Measurements from ENCODE around the gene CHST1. TPM values are rescaled to one million over a fixed set of nuclear protein-coding genes. Genes with fewer than 3 reads are reported as not detected.

CHST1 gene
- polyA plus RNA-seq, 3 donors, result not detected

DNA sequence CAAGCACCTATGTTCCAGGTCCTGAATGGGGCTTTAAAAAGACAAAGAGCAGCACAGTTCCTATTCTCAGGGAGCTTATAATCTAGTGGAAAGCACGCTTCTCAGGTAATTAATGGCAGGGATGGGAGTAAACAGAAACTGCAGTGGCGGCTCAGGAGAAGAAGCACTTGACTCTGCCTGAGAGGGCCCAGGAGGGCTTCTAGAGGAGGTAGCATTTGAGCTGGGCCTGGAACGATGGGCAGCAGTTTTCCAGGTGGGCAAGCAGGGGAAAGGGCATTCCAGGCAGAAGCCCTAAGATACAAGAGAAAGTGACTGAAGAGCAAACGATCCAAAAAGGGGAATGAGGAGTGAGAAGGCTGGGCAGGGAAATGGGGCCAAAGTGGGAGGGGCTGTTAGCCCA lies 37.1 kb upstream of the CHST1 start:
- Histone ChIP-seq H3K27me3 (ENCODE audit: control insufficient read depth in 2 of 2, insufficient read depth in 2 of 2, low read length in 2 of 2) (peaks cover 0 to 3% of the 10 kb centered on the region in 2 donors), H3K79me2 (ENCODE audit: insufficient read depth, low read length) (no peaks in the 10 kb centered on the region), H3K4me2 (replicated peaks; ENCODE audit: extremely low read depth, low read length, poor library complexity, severe bottlenecking) (no peak overlapping the region), H4K20me1 (ENCODE audit: insufficient read depth, low read length) (no peaks in the 10 kb centered on the region), H3K27ac (ENCODE audit: low read depth in 1 of 2, low read length in 2 of 2) (no peak overlapping the region), H2AFZ (ENCODE audit: insufficient read depth, low read depth, low read length, poor library complexity, severe bottlenecking) (no peak overlapping the region), H3K36me3 (replicated peaks in 1 of 2; ENCODE audit: control insufficient read depth in 1 of 2, insufficient read depth in 2 of 2, low read length in 2 of 2) (no peaks in the 10 kb centered on the region), H3K9ac (ENCODE audit: insufficient read depth, low read length, poor library complexity, severe bottlenecking) (no peak overlapping the region), H3K9me3 (replicated peaks in 1 of 2; ENCODE audit: control insufficient read depth in 1 of 2, insufficient read depth in 1 of 2, low read length in 2 of 2) (no peaks in the 10 kb centered on the region), H3K4me1 (ENCODE audit: control insufficient read depth in 1 of 2, insufficient read depth in 2 of 2, low read length in 2 of 2) (no peaks in the 10 kb centered on the region), H3K4me3 (replicated peaks in 1 of 3; ENCODE audit: low read depth in 2 of 3, low read length in 3 of 3) (no peak overlapping the region)
- Mint-ChIP-seq H3K9me3 (peaks cover 0 to 2% (median 0%) of the 10 kb centered on the region in 7 donors), H3K36me3 (no peaks in the 10 kb centered on the region), H3K27ac (no peak overlapping the region), H3K27me3 (ENCODE audit: low read depth in 3 of 3) (peaks cover 6 to 18% (median 15%) of the 10 kb centered on the region in 3 donors), H3K4me1 (no peaks in the 10 kb centered on the region), H3K4me3 (no peak overlapping the region)
- TF ChIP-seq CTCF (IDR thresholded peaks at IDR 0.05), result no peak
- WGBS (ENCODE audit: insufficient coverage), result 89% methylated on average over 4 of the region's 4 CpGs
- DNase-seq, result no peak
- intact Hi-C loops (cut with micrococcal nuclease), result no loop called here

DNA sequence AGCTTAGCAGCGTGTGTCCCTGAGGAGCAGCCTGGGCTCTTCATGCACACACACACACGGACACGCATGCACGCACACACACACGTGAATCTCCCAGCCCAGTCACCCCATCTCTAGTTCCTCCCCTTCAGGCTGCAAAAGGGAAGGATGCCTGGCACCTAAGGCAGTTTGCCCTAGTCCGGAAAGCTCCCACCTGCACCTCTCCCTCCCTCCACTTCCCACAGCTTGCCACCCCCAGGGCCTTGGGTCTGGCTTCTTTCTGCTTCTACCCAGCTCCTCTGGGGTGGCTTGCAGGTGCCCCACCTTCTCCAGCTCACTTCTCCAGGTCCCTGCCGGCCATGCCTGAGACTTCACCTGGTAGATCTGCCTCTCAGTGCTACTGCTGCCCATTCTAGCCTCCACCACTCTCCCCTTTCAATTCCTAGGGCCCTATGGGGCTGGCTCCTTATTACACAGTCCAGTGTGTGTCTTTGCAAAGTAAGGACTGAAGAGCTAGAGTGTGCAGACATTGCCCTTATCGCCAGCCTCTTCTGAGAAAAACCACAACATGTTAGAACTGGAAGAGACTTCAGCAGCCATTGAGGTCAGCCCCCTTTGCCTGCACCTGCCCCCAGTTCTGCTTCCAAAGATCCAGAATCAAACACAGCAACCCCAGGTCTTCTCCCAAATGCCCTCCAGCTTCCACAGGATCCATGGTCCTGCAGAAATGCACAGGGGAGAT lies 33.5 kb upstream of the CHST1 start:
- Mint-ChIP-seq H3K4me3 (no peak overlapping the region), H3K9me3 (no peaks in the 10 kb centered on the region), H3K4me1 (no peaks in the 10 kb centered on the region), H3K27ac (no peak overlapping the region), H3K27me3 (ENCODE audit: low read depth in 3 of 3) (peaks cover 4 to 13% (median 10%) of the 10 kb centered on the region in 3 donors), H3K36me3 (no peaks in the 10 kb centered on the region)
- DNase-seq, result no peak
- Histone ChIP-seq H3K27ac (ENCODE audit: low read depth in 1 of 2, low read length in 2 of 2) (no peak overlapping the region), H4K20me1 (ENCODE audit: insufficient read depth, low read length) (no peaks in the 10 kb centered on the region), H3K9ac (ENCODE audit: insufficient read depth, low read length, poor library complexity, severe bottlenecking) (no peak overlapping the region), H3K79me2 (ENCODE audit: insufficient read depth, low read length) (no peaks in the 10 kb centered on the region), H3K4me1 (ENCODE audit: control insufficient read depth in 1 of 2, insufficient read depth in 2 of 2, low read length in 2 of 2) (no peaks in the 10 kb centered on the region), H3K4me3 (replicated peaks in 1 of 3; ENCODE audit: low read depth in 2 of 3, low read length in 3 of 3) (no peak overlapping the region), H2AFZ (ENCODE audit: insufficient read depth, low read depth, low read length, poor library complexity, severe bottlenecking) (no peak overlapping the region), H3K9me3 (replicated peaks in 1 of 2; ENCODE audit: control insufficient read depth in 1 of 2, insufficient read depth in 1 of 2, low read length in 2 of 2) (no peaks in the 10 kb centered on the region), H3K27me3 (ENCODE audit: control insufficient read depth in 2 of 2, insufficient read depth in 2 of 2, low read length in 2 of 2) (no peaks in the 10 kb centered on the region), H3K4me2 (replicated peaks; ENCODE audit: extremely low read depth, low read length, poor library complexity, severe bottlenecking) (no peak overlapping the region), H3K36me3 (replicated peaks in 1 of 2; ENCODE audit: control insufficient read depth in 1 of 2, insufficient read depth in 2 of 2, low read length in 2 of 2) (no peaks in the 10 kb centered on the region)
- intact Hi-C loops (cut with micrococcal nuclease), result no loop called here
- no peak for TF ChIP-seq CTCF (IDR thresholded peaks at IDR 0.05)
- WGBS (ENCODE audit: insufficient coverage), result 78% methylated on average over 5 of the region's 8 CpGs
